Left ventricle myocardium inferior (tissue), 1 donor: ENCODE measurements around the gene RPSA. TPM values are rescaled to one million over a fixed set of nuclear protein-coding genes. Genes with fewer than 3 reads are reported as not detected.

Experiments used
- DNase-seq: peaks from one replicate; pipeline ENCODE4 v3.0.0-alpha.2; 2020
- H3K27ac ChIP-seq: fragments of 200-600 bp; replicated peaks from 2 replicates; pipeline ENCODE4 v1.8.0; 2021
- H3K27me3 ChIP-seq: fragments of 200-600 bp; 2 replicates; pipeline ENCODE4 v1.8.0; 2021; ENCODE audit warnings: low read depth
- H3K36me3 ChIP-seq: fragments of 200-600 bp; 2 replicates; pipeline ENCODE4 v1.8.0; 2021
- H3K4me1 ChIP-seq: fragments of 200-600 bp; 2 replicates; pipeline ENCODE4 v1.8.0; 2021
- H3K4me3 ChIP-seq: fragments of 200-600 bp; 2 replicates; pipeline ENCODE4 v1.8.0; 2021; ENCODE audit warnings: mild to moderate bottlenecking, moderate library complexity
- H3K9me3 ChIP-seq: fragments of 200-600 bp; replicated peaks from 2 replicates; pipeline ENCODE4 v1.8.0; 2021
- CTCF ChIP-seq: fragments of 200-600 bp; IDR thresholded peaks from 2 replicates; pipeline ENCODE4 v1.8.0; 2021; ENCODE audit warnings: antibody characterized with exemption, mild to moderate bottlenecking, borderline replicate concordance
- intact Hi-C: fragments of 100-400 bp; cut with micrococcal nuclease; formaldehyde crosslinking; loops from one replicate; pipeline ENCODE4 v1.11.0; 2022
- total RNA-seq: library from RNA; stranded (reverse); fragmentation: NEBNext Ultra II Directional; extraction: Animal tissue kit (Norgen Biotek cat#: 25700); gene quantifications from one replicate; pipeline ENCODE4 v1.2.1, GENCODE V29; 2021
- donor health status: DM: no; HTN: yes; CAD: no; lungs with severe emphysema.

RPSA gene
- total RNA-seq, 1 donor from 2014 or later = 404 TPM

GRCh38 chr3:39419742-39420315 is 13.3 kb downstream of the RPSA start:
- Histone ChIP-seq H3K27me3 (no peaks in the 10 kb centered on the region), H3K9me3 (no peaks in the 10 kb centered on the region), H3K27ac (no peak overlapping the region), H3K4me3 (no peak overlapping the region), H3K36me3 (no peaks in the 10 kb centered on the region), H3K4me1 (peaks cover 2% of the 10 kb centered on the region)
- intact Hi-C loops = no loop called here
- no peak for DNase-seq
- no peak for TF ChIP-seq CTCF

- Histone ChIP-seq H3K9me3 (no peaks in the 10 kb centered on the region), H3K4me3 (no peak overlapping the region), H3K4me1 (no peaks in the 10 kb centered on the region), H3K27me3 (no peaks in the 10 kb centered on the region), H3K36me3 (no peaks in the 10 kb centered on the region), H3K27ac (no peak overlapping the region)
- intact Hi-C loops = no loop called here
- TF ChIP-seq CTCF = no peak
- DNase-seq = no peak
Measured at GRCh38 chr3:39420543-39420942, 14.0 kb downstream of the RPSA start.

- H3K36me3 ChIP-seq = no peaks in the 10 kb centered on the region
- peaks cover 4% of the 10 kb centered on the region for H3K4me1 ChIP-seq
- H3K27ac ChIP-seq = no peak overlapping the region
- H3K9me3 ChIP-seq = no peaks in the 10 kb centered on the region
- DNase-seq = no peak
- H3K27me3 ChIP-seq = no peaks in the 10 kb centered on the region
- TF ChIP-seq CTCF = no peak
- intact Hi-C loops = no loop called here
- H3K4me3 ChIP-seq = no peak overlapping the region
Measured at GRCh38 chr3:39423436-39423970, 17.0 kb downstream of the RPSA start.

- Histone ChIP-seq H3K4me3 (no peak overlapping the region), H3K36me3 (no peaks in the 10 kb centered on the region), H3K27me3 (no peaks in the 10 kb centered on the region), H3K27ac (no peak overlapping the region), H3K9me3 (no peaks in the 10 kb centered on the region), H3K4me1 (peaks cover 13% of the 10 kb centered on the region)
- intact Hi-C loops = no loop called here
- DNase-seq = no peak
- no peak for TF ChIP-seq CTCF
Measured at GRCh38 chr3:39426312-39426711, 19.8 kb downstream of the RPSA start.

GRCh38 chr3:39427506-39427905 is 21.0 kb downstream of the RPSA start:
- TF ChIP-seq CTCF = no peak
- Histone ChIP-seq H3K27me3 (no peaks in the 10 kb centered on the region), H3K27ac (no peak overlapping the region), H3K4me1 (peaks cover 13% of the 10 kb centered on the region), H3K4me3 (no peak overlapping the region), H3K36me3 (no peaks in the 10 kb centered on the region), H3K9me3 (no peaks in the 10 kb centered on the region)
- intact Hi-C loops = no loop called here
- no peak for DNase-seq
